K562 (cell line): ENCODE results near the gene GNS. TPM values are rescaled to one million over a fixed set of nuclear protein-coding genes. Genes with fewer than 3 reads are reported as not detected.

ENCODE experiments used
- ATAC-seq: fragments of 200-7000 bp; cut with Tn5 transposase; 3 replicates; pipeline ENCODE4 v1.9.1; 2020; ENCODE audit warnings: moderate library complexity
- BruUV-seq: library from RNA; stranded (reverse); fragments of 400-500 nt; replicated peaks from 2 replicates; lab custom pipeline; 2021; lab: Mats Ljungman, UMichigan
- CTCF ChIA-PET: fragments of 300-600 bp; formaldehyde crosslinking; extraction: SDS; loops from one replicate; lab custom pipeline; 2021; ENCODE audit warnings: low intra/inter-chr PET ratio; lab: Yijun Ruan, JAX
- POLR2A ChIA-PET: fragments of 300-600, 350-650 bp; sonication (Branson Sonifier 250); formaldehyde crosslinking; extraction: SDS; loops from one replicate; lab custom pipeline; 2021; ENCODE audit warnings: antibody characterized with exemption, inconsistent platforms; lab: Yijun Ruan, JAX
- DNase-seq, 4 experiments: peaks; one replicate each; pipeline versions ENCODE4 v3.0.0 to v3.0.0-alpha.2; 2011 to 2018; ENCODE audit warnings: low spot score in 3 of 4, mixed read lengths in 3 of 4; ENCODE audit errors: extremely low read depth in 1 of 4
- FAIRE-seq: peaks from 2 replicates; lab custom pipeline; 2011; peaks lifted over from hg19 to GRCh38; lab: Jason Lieb, UNC
- H2AFZ ChIP-seq: 2 replicates; pipeline ENCODE4 v1.6.0; 2011; ENCODE audit warnings: low read depth, low read length, control low read depth, inconsistent platforms
- H3K27ac ChIP-seq: fragments of 200-600 bp; 3 replicates; pipeline ENCODE4 v1.8.0; 2011; ENCODE audit warnings: low read depth, mild to moderate bottlenecking, control low read depth, inconsistent platforms, low read length, moderate library complexity, mixed read lengths; ENCODE audit errors: extremely low read depth
- H3K27me3 ChIP-seq, 2 experiments: fragments of 300-600 bp in 1 of 2; 2 replicates in 1 of 2; 3 replicates in 1 of 2; pipeline versions ENCODE4 v1.6.0 to v1.8.0; 2011; ENCODE audit warnings: inconsistent platforms in 2 of 2, low read length in 2 of 2, mild to moderate bottlenecking in 1 of 2, mixed read lengths in 1 of 2, moderate library complexity in 1 of 2; ENCODE audit not compliant: control insufficient read depth in 2 of 2, insufficient read depth in 2 of 2
- H3K36me3 ChIP-seq: fragments of 300-600 bp; 3 replicates; pipeline ENCODE4 v1.8.0; 2011; ENCODE audit warnings: mild to moderate bottlenecking, low read length, inconsistent platforms; ENCODE audit not compliant: control insufficient read depth, insufficient read depth
- H3K4me1 ChIP-seq, 2 experiments: fragments of 200-600 bp in 1 of 2; replicated peaks in 1 of 2; 2 replicates in 1 of 2; 3 replicates in 1 of 2; pipeline versions ENCODE4 v1.5.1 to v1.8.0; 2011; ENCODE audit warnings: inconsistent platforms in 2 of 2, low read length in 2 of 2, mild to moderate bottlenecking in 1 of 2, mixed read lengths in 1 of 2, moderate library complexity in 1 of 2; ENCODE audit not compliant: control insufficient read depth in 2 of 2, insufficient read depth in 2 of 2
- H3K4me2 ChIP-seq: 2 replicates; pipeline ENCODE4 v1.6.1; 2011; ENCODE audit warnings: low read length, control low read depth, inconsistent platforms, mixed read lengths; ENCODE audit not compliant: insufficient read depth
- H3K4me3 ChIP-seq: fragments of 200-600 bp; sonication (generic), shearing (Covaris generic); 2 replicates; pipeline ENCODE4 v1.5.1; 2016; ENCODE audit warnings: control low read depth, inconsistent platforms
- H3K79me2 ChIP-seq: fragments of 200-600 bp; 3 replicates; pipeline ENCODE4 v1.8.0; 2011; ENCODE audit warnings: low read length, inconsistent platforms; ENCODE audit not compliant: control insufficient read depth, insufficient read depth
- H3K9ac ChIP-seq, 2 experiments: 2 replicates each; pipeline versions ENCODE4 v1.6.0 to v1.6.1; 2011; ENCODE audit warnings: low read depth in 2 of 2, low read length in 2 of 2, control low read depth in 1 of 2, inconsistent platforms in 1 of 2, mild to moderate bottlenecking in 1 of 2, mixed read lengths in 1 of 2; ENCODE audit not compliant: insufficient read depth in 1 of 2
- H3K9me1 ChIP-seq: one replicate; pipeline ENCODE4 v1.6.0; 2011; ENCODE audit warnings: inconsistent platforms, mild to moderate bottlenecking, low read length, moderate library complexity; ENCODE audit not compliant: control insufficient read depth, insufficient read depth
- H3K9me3 ChIP-seq: replicated peaks from 2 replicates; pipeline ENCODE4 v1.5.1; 2011; ENCODE audit warnings: low read depth, low read length, inconsistent platforms; ENCODE audit not compliant: control insufficient read depth, insufficient read depth
- H4K20me1 ChIP-seq: replicated peaks from 2 replicates; pipeline ENCODE4 v1.6.1; 2011; ENCODE audit warnings: low read length, inconsistent platforms, mixed read lengths; ENCODE audit not compliant: control insufficient read depth, insufficient read depth
- ASH1L ChIP-seq: fragments of 450-650 bp; IDR thresholded peaks from 2 replicates; pipeline ENCODE4 v1.6.1; 2018; ENCODE audit warnings: borderline replicate concordance, mild to moderate bottlenecking, low read depth; ENCODE audit not compliant: partially characterized antibody
- ESRRA ChIP-seq: fragments of 450-650 bp; IDR thresholded peaks from 2 replicates; pipeline ENCODE4 v1.6.1; 2014; ENCODE audit warnings: low read depth, mild to moderate bottlenecking, moderate library complexity, borderline replicate concordance
- FOXK1 ChIP-seq: sonication (generic); formaldehyde crosslinking; IDR thresholded peaks from 2 replicates; pipeline ENCODE4 v1.8.0; 2022; ENCODE audit warnings: missing genetic modification reagents, mild to moderate bottlenecking, borderline replicate concordance
- MAFF ChIP-seq: IDR thresholded peaks from 2 replicates; pipeline ENCODE4 v1.6.1; 2012; ENCODE audit warnings: low read length, improper control_type of control experiment
- MEF2D ChIP-seq: conservative IDR thresholded peaks from 2 replicates; pipeline ENCODE4 v1.6.1; 2016; ENCODE audit warnings: low read depth, missing genetic modification characterization, missing compliant biosample characterization
- OTX1 ChIP-seq: fragments of 450-650 bp; formaldehyde crosslinking; IDR thresholded peaks from 2 replicates; pipeline ENCODE4 v1.4.0; 2022; ENCODE audit warnings: mild to moderate bottlenecking
- PURB ChIP-seq: sonication (generic); formaldehyde crosslinking; IDR thresholded peaks from 2 replicates; pipeline ENCODE4 v1.9.0; 2021; ENCODE audit warnings: low read depth, mild to moderate bottlenecking, missing genetic modification reagents
- RB1 ChIP-seq: fragments of 450-650 bp; IDR thresholded peaks from 2 replicates; pipeline ENCODE4 v1.6.1; 2017; ENCODE audit warnings: low read depth, mild to moderate bottlenecking
- RHOXF2B ChIP-seq: fragments of 250-450 bp; sonication (Bioruptor Pico); conservative IDR thresholded peaks from 2 replicates; pipeline ENCODE4 v1.5.1; 2021
- SREBF1 ChIP-seq: fragments of 150-350 bp; IDR thresholded peaks from 2 replicates; pipeline ENCODE4 v1.6.1; 2014; ENCODE audit warnings: antibody characterized with exemption, low read depth, low read length, borderline replicate concordance
- ZBTB12 ChIP-seq: fragments of 250-450 bp; sonication (Bioruptor Pico); IDR thresholded peaks from 2 replicates; pipeline ENCODE4 v1.4.0; 2020
- ZNF175 ChIP-seq: fragments of 200-800 bp; sonication (Bioruptor generic); IDR thresholded peaks from 2 replicates; pipeline ENCODE4 v1.6.1; 2016; ENCODE audit warnings: low read depth, mild to moderate bottlenecking, missing genetic modification characterization, missing compliant biosample characterization
- ZNF282 ChIP-seq: sonication (generic); formaldehyde crosslinking; IDR thresholded peaks from 2 replicates; pipeline ENCODE4 v1.8.1; 2023; ENCODE audit warnings: missing genetic modification reagents
- ZNF316 ChIP-seq: fragments of 450-650 bp; IDR thresholded peaks from 2 replicates; pipeline ENCODE4 v1.6.1; 2016
- ZNF408 ChIP-seq: fragments of 250-450 bp; sonication (Bioruptor Pico); IDR thresholded peaks from 2 replicates; pipeline ENCODE4 v1.4.0; 2020; ENCODE audit warnings: low read depth, mild to moderate bottlenecking, moderate library complexity
- ZNF41 ChIP-seq: fragments of 250-450 bp; sonication (Bioruptor Pico); conservative IDR thresholded peaks from 2 replicates; pipeline ENCODE4 v1.4.0; 2020; ENCODE audit warnings: mild to moderate bottlenecking
- WGBS: fragments of 100-300 bp; shearing (Covaris generic); methylation state at CpG from one replicate; pipeline ENCODE4 v1.1.6; 2016; ENCODE audit warnings: low coverage, mixed read lengths; ENCODE audit not compliant: insufficient coverage; ENCODE audit errors: missing lambda C conversion rate; 5-methylcytosine and 5-hydroxymethylcytosine counted together
- in situ Hi-C: fragments of 300-500 bp; cut with MboI; formaldehyde crosslinking; loops from 4 replicates; pipeline ENCODE4 v1.15.0; 2018; ENCODE audit warnings: inconsistent platforms, mixed read lengths
- intact Hi-C: fragments of 100-400 bp; cut with micrococcal nuclease; formaldehyde crosslinking; loops from 2 replicates; pipeline ENCODE4 v1.14.2; 2022
- polyA plus RNA-seq, 8 experiments: library from polyadenylated mRNA; depleted of rRNA in 4 of 8; stranded (reverse) in 5 of 8; unstranded in 3 of 8; fragments of >200 nt; fragmentation: Nextera tagmentation in 2 of 8; fragmentation: Illumina TruSeq in 1 of 8; extraction: Ambion mirVana in 2 of 8; extraction: Trizol in 1 of 8; gene quantifications; 2 replicates each; pipeline versions ENCODE4 v1.2.1 to v1.2.3, GENCODE V29; 2011 to 2014; ENCODE audit warnings: inconsistent platforms in 1 of 8, missing spikeins in 1 of 8
- total RNA-seq, 7 experiments: library from RNA; depleted of rRNA in 6 of 7; stranded (reverse); fragments of >200 nt in 6 of 7; fragmentation: Illumina TruSeq in 2 of 7; extraction: Trizol in 2 of 7; gene quantifications; 2 replicates each; pipeline versions ENCODE4 v1.2.1 to v1.2.3, GENCODE V29; 2011 to 2021; ENCODE audit warnings: low replicate concordance in 1 of 7
- TF ChIP-seq, protein P1 (sequence below): conservative IDR thresholded peaks from 2 replicates; pipeline ENCODE4 v1.6.1; 2011; ENCODE audit warnings: low read depth, mild to moderate bottlenecking, low read length; ENCODE audit not compliant: control insufficient read depth
- TF ChIP-seq, protein P2 (sequence below), 2 experiments: fragments of 450-650 bp; IDR thresholded peaks; 2 replicates each; pipeline ENCODE4 v1.6.1; 2018; ENCODE audit warnings: mild to moderate bottlenecking in 2 of 2, low read depth in 1 of 2; ENCODE audit not compliant: partially characterized antibody in 2 of 2

Gene GNS
- total and polyA plus RNA-seq, 9 of the 15 experiments (the other 6 are each of a cell fraction or from before 2014, with no cell fraction given) = 4.6 to 30.3 (median 18.9) TPM

DNA sequence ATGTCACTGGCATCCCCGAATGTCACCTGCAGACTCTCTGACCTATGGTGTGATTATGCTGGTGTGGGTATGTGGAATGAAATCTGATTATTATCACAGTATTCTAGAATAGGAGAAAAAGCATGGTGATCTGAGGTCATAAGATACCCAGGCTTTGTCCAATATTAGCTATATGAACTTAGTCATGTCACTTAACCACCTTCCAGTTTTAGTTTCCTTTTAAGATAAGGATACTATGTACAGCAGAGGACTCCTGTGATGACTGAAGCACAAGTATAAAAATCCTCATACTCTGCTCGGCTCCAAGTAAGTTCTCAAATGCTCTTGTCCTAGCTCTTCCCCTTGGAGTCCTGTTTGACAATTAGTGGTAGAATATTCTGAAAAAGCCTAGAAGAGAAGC is 2.8 kb downstream of the GNS start:
- Histone ChIP-seq H3K79me2 (peaks cover 16% of the 10 kb centered on the region), H3K9ac (no peak overlapping the region), H3K9me3 (no peaks in the 10 kb centered on the region), H3K27ac (no peak overlapping the region), H3K4me1 (peaks cover 9 to 13% of the 10 kb centered on the region in 2 experiments; a peak in 4 of 5 replicates), H2AFZ (no peak overlapping the region), H3K27me3 (no peaks in the 10 kb centered on the region), H3K9me1 (no peaks in the 10 kb centered on the region), H3K4me2 (no peak overlapping the region), H3K36me3 (peaks cover 4% of the 10 kb centered on the region; the same call in 1 of the 3 replicates), H4K20me1 (no peaks in the 10 kb centered on the region), H3K4me3 (no peak overlapping the region)
- no peak for TF ChIP-seq ASH1L
- TF ChIP-seq ZNF316 = no peak
- no peak for TF ChIP-seq MAFF
- TF ChIP-seq ZNF41 (CRISPR knock-in tag) = no peak
- no peak for TF ChIP-seq ESRRA
- TF ChIP-seq ZNF282 = no peak
- TF ChIP-seq, protein P1, sequence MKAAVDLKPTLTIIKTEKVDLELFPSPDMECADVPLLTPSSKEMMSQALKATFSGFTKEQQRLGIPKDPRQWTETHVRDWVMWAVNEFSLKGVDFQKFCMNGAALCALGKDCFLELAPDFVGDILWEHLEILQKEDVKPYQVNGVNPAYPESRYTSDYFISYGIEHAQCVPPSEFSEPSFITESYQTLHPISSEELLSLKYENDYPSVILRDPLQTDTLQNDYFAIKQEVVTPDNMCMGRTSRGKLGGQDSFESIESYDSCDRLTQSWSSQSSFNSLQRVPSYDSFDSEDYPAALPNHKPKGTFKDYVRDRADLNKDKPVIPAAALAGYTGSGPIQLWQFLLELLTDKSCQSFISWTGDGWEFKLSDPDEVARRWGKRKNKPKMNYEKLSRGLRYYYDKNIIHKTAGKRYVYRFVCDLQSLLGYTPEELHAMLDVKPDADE = no peak
- no peak for TF ChIP-seq FOXK1 (CRISPR knock-in tag)
- no peak for TF ChIP-seq RHOXF2B (CRISPR knock-in tag)
- TF ChIP-seq ZNF408 (CRISPR knock-in tag) = no peak
- TF ChIP-seq OTX1 (CRISPR knock-in tag) = no peak
- TF ChIP-seq, protein P2, sequence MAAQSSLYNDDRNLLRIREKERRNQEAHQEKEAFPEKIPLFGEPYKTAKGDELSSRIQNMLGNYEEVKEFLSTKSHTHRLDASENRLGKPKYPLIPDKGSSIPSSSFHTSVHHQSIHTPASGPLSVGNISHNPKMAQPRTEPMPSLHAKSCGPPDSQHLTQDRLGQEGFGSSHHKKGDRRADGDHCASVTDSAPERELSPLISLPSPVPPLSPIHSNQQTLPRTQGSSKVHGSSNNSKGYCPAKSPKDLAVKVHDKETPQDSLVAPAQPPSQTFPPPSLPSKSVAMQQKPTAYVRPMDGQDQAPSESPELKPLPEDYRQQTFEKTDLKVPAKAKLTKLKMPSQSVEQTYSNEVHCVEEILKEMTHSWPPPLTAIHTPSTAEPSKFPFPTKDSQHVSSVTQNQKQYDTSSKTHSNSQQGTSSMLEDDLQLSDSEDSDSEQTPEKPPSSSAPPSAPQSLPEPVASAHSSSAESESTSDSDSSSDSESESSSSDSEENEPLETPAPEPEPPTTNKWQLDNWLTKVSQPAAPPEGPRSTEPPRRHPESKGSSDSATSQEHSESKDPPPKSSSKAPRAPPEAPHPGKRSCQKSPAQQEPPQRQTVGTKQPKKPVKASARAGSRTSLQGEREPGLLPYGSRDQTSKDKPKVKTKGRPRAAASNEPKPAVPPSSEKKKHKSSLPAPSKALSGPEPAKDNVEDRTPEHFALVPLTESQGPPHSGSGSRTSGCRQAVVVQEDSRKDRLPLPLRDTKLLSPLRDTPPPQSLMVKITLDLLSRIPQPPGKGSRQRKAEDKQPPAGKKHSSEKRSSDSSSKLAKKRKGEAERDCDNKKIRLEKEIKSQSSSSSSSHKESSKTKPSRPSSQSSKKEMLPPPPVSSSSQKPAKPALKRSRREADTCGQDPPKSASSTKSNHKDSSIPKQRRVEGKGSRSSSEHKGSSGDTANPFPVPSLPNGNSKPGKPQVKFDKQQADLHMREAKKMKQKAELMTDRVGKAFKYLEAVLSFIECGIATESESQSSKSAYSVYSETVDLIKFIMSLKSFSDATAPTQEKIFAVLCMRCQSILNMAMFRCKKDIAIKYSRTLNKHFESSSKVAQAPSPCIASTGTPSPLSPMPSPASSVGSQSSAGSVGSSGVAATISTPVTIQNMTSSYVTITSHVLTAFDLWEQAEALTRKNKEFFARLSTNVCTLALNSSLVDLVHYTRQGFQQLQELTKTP (IDR thresholded peaks at IDR 0.05; ENCODE audit: low read depth in 1 of 2, partially characterized antibody in 2 of 2) = no peak
- no peak for TF ChIP-seq RB1
- no peak for TF ChIP-seq ZNF175
- no peak for TF ChIP-seq SREBF1
- no peak for TF ChIP-seq ZBTB12 (CRISPR knock-in tag)
- TF ChIP-seq MEF2D (tag) = no peak
- no peak for TF ChIP-seq PURB
- no peak for FAIRE-seq
- CTCF ChIA-PET = no interaction called here
- POLR2A ChIA-PET = interaction anchor here (1.0 kb wide), 1 partner anchor 11 kb away, joined by 4 read pairs; no protein-coding TSS in a partner anchor
- 72% methylated on average over 2 of the region's 2 CpGs for WGBS
- no TSS peak for BruUV-seq
- in situ Hi-C loops (no loop called here), intact Hi-C loops (no loop called here)
- no peak for DNase-seq
- ATAC-seq = no peak
